Stimulated activated CD4-positive, alpha-beta T cell treated with anti-CD3 and anti-CD28 coated beads, Interleukin-2, amount 100 ng/mL, for 4 hours (primary cell): Measurements from ENCODE around the gene MCTP2.

Source experiments
- DNase-seq: peaks from one replicate; pipeline ENCODE4 v3.0.0-alpha.2; 2020; ENCODE audit warnings: low read depth

The MCTP2 gene

DNA sequence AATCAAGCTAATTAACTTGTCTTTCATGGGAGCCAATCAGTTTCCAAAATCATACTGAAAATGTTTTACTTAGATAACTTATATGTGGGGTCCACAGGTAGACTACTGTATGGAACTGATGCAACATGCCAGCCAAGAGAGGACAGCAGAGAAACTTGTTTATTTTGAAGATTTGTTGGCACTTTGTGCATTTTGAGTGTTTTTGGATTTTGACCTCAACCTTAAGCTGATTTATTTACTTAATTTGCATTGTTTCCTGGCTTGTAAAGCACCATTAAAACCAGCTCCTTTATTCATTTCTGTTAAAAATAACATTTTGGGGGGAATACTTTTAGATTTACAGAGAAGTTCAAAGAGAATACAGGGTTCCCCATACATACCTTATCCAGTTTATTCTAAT is 166.6 kb downstream of the MCTP2 start:
- no peak for DNase-seq

DNA sequence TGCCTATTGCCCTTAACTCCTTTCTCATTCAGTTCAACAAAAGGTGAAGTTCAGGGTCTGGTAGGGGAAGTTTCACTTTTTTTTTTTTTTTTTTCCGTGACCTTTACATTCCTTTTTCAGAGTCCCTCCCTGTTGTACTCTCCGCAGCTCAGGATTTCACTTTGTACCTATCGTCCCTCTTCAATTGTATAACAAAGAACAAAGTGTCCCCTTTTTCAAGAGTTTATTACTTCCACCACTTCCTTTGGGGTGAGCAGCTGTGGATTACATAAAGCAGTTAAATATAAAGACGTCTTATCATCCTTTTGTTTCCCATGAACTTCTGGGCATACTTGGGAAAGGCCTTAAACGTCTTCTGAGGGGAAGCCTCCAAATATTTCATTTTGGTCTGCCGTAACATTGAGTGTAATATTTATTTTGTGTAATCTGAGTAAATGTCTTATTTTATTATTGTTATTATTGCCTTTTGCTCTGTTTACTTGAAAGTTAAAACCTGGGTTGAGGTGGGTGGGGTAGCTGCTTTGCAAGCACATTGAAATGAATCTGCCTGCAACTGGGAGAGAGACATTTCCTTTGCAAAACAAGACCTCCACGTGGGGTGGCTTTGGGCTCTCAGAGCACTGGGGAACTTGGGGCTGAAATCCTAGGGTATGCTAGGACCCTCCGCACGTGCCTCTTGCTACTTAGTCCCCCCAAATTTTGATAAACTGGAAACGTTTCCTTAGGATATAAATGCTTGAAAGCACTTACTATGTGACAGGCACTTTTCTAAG is 169.4 kb downstream of the MCTP2 start:
- DNase-seq = no peak

DNA sequence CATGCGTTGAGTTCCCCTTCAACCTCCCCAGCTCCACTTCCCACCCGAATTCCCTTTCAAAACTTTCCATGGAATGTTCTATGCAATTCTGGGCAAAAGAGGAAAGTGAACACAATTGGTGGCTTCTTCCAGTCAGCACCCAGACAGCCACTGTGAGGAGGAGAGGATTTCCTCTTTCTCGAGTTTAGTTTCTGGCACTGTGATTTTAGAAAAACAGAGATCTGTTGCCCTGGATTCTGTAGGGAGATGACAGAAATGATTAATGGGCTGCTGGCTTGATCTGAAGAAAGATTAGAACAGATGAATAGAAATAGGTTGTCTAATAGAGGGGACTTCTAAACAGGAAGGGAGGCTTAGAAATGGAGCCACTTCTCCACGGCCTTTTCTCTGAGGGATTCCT is 172.0 kb downstream of the MCTP2 start:
- no peak for DNase-seq

DNA sequence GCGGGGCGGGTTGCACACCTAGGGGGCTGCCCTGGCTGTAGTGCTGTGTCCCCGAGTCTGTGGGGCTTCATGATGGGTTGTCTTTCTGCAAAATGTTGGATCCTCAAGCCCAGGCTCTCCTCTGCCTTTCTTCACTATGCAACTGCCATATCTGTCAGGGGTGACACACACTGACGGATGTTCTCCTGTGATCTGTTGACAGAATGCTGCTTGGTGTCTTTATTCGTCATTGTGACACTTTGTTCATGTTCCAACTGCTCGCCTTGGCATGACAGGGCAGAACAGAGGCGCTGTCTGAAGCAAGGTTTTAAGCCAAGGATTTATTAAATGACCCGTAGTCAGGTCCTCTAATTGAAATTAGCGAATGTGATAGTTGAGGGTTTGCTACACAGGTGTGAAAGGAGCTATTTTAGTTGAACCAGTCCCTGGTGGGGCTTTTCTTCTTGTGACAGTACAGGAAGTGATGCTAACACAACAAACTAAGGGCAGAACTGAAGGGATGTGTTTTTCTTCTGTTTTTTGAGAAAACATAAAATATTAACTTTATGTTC is 173.4 kb downstream of the MCTP2 start:
- no peak for DNase-seq

DNA sequence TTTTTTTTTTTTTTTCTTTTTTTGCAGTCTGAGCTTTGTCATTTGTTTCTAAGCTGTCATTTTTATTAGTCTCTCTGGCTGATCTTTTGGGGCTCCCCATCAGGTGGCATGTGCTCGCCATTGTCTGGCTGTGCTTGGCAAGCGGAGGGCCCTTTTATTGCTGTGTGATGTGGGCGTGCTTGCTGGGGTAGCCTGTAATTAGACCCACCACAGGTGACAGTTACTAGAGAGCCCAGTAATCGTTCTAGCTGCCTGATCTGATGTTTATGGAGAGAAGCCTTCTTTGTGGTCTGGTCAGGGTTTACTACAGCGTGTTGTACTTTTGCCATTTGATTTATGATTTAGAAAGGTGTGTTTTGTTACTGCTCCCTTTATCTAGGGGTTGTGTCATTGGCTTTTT is 179.9 kb downstream of the MCTP2 start:
- DNase-seq = no peak

DNA sequence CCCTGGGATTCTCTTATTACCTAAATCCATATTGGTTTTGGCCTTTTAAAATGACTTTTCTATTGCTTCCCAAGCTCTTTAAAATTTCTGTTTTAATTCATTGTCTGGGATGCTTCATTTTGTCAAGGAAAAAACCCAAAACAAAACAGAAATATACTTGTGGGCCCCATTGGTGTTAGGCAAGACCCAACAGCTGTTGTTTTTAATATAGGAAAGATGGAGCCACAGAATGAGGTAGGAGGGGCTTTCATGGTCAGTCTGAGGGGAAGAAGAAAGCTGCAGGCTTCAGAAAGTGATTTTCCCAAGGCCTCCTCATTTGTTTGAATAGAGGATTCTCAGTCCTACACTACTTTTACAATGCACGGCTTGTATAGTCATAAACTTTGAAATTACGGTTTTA is 180.5 kb downstream of the MCTP2 start:
- DNase-seq = no peak

DNA sequence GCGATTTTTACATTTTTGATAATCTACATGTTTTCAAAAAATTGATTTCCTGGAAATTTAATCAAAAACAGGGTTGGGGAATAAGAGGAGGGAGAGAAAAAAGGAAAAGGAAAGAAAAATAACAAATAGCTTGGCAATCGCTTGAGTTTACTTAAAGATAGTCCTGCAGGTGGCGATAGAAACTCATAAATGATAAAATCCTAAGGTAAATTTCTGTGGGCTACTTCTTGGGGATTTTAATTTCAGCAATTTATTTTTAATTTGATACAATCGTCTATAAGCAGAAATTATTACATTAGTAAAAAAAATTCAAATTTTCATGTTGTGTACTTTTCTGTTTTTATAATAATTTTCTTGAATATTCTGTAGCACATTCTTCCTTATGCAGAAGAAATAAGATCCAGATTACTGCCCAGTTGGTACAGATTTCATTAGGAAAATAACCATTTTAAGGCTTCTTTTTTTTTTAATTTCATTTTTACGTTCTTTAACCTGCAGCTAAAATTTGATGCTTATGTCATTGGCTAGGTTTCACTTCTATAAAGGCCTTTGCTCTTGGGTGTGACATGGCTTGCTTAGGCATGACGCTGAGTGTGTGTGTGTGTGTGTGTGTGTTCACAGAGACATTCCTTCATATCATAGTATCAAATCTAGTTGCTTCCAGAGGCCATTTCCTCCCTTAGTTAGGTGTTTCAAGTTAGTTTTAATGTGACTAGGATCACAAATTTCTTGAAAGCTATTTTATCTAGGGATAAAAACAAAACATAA is 181.8 kb downstream of the MCTP2 start:
- no peak for DNase-seq

DNA sequence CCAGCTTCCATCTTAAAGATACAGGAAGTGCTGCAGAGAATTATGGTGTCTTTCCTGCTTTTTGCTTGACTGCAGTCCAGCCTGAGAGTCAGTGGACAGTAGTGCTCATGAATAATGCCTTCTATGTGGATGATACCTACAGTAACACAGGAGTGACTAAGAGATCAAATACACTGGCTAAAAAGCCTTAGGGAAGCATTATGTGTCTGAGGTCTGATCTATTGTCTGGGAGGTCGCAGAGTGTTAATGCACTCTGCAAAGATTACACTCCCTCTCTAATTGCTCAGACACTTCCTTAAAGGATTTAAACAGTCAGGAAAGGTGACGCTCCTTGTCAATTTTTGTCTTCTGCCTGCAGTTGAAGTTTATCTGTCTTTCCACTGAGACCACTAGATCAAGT is 183.6 kb downstream of the MCTP2 start:
- no peak for DNase-seq

DNA sequence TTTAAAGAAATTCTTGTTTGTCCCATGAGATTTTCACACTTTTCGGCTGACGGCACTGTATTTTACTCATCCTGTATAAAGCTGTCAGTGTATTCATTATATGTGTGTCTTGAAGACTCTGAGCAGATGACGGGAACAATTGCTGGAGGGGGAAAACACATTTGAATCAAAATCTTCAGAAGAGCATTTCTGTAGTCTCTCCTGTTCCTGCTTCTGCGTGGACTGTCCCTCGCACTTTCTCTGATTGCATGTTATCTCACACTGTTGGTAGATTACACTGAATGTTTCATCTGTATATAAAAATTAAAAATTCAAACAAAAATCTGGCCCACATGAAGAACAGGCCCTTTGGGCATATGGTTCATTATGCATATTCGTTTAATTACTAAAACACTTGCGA is 184.9 kb downstream of the MCTP2 start:
- DNase-seq = no peak

DNA sequence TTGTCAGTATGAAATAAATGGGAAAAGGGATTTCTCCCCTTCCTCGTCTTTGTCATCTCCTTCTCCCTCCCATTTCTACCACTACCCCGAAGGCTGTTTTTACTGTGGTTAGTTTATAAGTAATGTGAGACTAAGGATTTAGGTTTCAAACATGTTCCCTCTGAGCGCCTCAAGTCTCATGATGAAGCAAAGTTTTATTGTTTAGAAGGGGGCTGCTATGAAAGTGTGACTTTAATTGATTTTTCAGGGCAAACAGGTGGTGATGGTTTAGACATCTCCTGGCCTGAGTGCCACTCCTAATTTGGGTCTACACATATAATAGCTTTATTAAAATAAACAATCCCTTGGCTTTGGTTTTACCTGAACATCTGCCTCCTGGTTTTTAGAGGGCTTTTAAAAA is 185.5 kb downstream of the MCTP2 start:
- no peak for DNase-seq

DNA sequence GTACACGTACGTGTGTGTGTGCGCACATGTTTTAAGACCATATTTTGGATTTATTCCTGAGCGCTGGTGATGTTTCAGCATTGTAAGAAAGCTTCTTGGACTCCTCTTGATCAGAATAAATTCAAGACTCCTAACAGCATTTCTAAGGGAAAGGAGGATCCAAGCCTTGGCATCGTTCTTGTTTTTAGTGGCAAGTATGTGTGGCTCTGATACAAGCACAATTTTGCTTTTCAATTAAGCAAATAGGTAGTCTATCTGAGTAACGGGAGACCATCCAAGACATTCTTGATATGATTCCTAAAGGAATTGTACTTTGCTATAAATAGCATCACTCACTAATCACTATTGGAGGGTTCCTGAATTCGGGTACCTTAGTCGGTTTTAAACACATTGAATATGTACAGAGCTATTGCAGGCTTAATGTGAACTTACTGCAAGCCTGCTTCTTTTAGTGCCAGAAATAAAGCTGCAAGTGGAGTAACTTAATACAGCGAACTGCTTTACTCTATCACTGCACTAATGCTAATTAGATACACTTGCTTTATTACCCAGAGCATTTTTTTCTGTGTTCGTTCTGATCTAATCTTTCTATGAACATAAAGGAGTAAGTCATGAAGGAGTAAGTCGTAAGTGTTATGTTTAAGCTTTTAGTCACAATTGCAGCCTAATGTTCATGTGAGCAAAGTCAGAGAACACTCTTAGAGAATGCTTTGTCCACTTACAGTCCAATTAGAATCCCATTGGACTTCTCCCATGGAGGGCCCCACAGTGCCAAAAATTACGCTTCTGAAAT is 186.3 kb downstream of the MCTP2 start:
- no peak for DNase-seq

DNA sequence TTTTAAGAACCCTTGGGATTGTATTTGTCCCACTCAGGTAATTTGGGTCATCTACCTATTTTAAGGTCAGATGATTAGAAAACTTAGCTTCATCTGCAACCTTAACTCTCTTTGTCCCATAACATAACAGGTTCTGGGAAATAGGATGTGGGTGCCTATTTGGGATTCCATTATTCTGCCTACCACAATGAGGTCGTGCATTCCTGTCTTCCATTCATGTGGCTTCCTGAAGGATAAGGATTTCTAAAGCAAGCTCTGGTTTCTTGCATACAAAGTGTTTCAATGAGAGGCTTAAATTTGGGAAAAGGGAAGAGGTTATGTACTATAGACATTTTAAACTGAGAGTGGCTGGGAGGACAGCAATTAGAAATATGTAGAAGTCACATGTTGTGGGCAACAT is 190.3 kb downstream of the MCTP2 start:
- no peak for DNase-seq

DNA sequence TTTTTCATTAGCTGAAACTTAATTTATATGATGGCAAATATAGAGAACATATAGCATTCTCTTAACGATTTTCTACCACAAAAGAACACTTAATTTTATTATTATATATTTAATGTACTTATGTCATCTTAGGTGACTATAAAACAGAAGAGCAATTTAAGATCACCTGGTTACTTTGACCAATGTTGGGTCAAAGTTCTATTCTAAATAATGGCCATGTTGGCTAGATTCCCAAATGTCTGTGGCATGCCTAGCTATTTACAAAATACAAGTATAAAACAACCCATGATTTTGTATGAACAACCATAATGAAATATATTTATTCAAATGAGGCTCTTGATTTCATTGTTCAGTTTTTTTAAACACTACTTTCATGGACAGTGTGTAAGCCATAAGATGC is 200.9 kb downstream of the MCTP2 start:
- DNase-seq = no peak

DNA sequence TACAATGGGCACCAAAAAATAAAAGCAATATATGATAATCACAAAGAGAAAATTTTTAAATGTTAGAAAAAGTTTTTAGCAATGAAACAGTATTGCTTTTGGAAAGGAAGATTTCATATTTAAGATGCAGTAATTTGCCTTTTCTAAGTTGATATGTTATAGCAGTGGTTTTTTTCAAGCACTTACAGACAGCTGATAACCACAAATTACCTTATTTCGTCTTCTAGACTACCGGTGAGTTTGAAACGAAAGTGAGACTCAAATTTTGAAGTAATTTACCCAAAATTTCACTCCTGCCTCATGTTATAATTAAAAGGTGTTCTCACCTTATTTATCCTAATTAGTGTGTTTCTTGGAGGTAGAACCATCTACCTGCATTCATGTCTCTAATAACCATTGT is 207.8 kb downstream of the MCTP2 start:
- no peak for DNase-seq

DNA sequence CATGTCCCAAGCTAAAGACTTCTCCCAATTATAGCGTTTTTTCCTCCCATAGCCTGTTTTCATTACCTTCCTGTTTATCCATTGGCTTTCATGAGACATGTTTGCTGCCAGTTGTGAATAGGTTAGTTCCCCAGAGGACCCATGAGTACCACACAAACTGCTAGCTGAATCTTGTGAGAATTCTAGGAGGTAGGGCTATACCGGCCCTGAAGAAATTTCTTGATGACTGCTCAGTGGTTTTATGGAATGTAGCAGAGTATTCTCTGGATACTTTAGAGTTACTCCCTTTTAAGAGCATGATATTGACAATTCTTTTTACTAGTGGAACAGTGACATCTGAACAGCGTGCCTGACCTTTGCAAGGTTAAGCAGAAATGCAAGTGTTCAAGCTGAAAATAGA is 210.4 kb downstream of the MCTP2 start:
- DNase-seq = no peak

DNA sequence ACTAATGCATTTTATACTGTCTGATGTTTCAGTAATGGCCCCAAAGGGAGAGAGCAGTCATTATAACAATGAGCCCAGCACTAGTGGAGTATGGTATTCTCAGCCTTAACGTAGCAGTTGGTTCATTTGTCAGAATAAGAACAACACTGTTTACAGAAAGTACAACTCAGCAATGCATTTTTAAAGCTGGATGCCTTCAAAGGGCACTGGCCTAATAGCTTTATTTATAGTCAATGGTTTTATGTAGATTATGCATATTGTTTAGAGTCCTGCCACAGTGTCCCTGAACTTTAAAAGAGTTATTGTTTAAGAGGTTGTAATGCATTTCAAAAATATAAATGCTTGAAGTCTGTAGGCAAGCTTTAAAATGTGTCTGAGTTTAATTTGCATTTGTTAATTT is 211.1 kb downstream of the MCTP2 start:
- DNase-seq = no peak

DNA sequence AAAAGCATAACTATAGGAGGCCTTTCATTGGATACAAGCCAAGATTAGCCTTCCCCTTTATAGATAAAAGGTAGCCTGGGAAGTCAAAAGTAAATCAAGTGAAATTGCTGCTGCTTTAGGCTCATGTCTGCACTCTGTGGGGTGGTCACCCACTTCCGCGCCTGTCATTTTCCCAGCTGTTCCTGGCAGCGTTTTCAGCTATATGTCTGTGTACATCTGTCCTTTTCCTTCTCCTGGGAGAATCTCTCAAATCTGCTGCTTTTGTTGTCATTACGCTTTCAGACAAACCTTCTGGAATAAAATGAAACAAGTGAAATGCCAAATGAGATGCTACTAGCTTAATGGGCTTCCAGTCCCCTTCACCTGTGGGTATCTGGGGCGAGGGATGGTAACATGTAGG is 211.8 kb downstream of the MCTP2 start:
- no peak for DNase-seq

DNA sequence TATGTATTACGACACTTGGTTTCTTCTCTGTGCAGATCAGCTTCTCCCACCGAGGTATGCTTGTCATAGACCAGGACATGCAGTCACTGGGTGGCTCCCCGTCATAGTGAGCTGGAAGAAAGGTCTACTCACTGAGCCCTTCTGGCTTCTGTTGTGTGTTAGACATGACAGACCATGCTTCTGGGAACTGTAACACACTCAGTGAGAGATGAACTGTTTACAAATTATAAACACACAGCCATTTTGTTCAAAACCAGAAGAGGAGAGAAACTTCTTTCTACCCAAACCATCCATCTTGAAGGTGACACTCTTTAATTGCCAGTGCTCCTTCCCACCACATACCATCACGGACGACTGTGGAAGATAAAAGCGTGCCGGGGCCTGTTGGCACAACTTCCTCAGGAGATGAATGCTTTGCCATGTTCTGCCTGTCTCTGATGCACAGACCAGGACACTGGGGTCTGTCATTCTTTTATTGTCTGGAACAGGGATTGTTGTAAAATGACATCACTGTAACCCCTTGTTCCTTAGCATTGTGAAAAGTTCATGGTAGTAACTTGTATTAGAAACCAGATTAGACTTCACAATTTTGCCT is 214.3 kb downstream of the MCTP2 start:
- no peak for DNase-seq

DNA sequence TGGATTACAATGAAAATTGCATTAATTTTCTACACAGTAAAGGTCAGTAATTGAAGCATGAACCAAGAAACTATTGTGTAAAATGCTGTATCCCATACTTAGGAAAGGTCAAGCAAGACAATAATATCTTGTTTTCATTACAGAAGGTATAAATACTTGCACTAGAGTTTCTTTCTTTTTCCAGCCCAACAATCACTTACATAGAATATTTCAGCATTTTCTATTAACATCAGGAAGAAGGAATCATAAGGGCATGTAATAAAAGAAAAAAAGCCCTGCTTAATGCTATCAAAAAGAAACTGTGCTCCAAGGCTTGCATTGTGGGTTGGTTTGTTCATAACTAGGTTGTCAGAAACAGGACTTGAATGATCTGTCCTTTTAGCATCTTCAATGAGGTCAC is 215.1 kb downstream of the MCTP2 start:
- no peak for DNase-seq

DNA sequence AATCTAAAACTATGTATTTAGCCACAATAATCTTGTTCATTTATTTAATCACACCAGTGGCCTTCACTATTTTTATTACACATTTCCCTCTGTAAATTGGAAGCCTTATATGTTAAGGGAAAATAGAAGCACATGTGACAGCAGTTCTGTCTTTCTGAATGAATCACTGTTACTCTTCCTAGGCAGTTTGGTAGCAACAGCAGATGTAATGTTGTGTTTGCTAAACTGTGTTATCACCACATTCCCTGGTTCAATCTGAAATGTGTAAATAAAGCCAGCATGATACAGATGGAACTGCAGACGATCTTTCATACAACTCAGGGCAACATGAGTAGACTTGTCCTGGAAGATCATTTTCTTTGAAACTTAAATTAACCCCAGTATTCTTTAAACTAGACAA is 220.1 kb downstream of the MCTP2 start:
- DNase-seq = no peak

DNA sequence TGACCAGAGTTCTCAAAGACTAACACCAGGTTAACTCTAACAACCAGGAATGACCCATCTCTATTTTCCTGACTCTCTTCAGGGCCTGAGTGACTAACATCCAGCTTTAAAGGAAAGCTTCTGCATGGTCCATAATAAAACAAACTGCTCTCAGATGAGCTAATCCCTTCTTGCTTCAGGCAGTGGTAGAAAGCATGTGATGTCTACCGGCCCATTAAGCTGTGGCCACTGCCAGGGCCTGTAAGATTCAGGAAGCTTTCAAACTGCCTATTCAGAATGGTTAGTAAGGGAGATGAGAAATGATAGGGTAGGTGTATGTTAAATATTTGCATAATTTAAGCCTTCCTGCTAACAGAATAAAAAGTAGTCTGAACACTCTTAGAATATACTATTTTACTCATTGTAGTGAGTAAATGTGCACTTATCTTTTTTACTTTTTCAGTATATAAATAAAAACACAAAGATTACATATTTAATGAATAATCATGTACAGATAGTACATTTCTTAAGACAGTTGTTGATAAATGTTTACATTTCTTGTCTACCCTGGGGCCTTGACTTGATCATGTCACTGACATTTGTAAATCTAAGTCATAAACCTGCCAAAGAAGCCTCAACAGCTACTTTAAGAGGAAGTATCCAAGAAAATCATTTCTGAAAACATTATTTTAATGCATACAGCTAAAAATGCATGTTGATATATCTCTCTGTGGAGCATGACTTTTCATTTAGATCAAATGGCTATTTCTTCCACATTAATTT is 222.0 kb downstream of the MCTP2 start:
- no peak for DNase-seq

DNA sequence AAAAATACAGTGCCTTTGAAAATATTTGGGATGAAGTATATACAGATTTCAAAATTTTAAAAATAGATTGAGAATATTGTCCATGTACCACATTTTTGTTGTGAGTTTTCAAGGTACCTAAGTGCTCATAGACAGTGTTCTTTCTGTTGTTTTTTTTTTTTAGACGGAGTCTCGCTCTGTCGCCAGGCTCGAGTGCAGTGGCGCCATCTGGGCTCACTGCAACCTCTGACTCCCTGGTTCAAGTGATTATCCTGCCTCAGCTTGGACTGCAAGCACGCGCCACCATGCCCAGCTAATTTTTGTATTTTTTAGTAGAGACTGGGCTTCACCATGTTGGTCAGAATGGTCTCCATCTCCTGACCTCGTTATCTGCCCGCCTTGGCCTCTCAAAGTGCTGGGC is 223.9 kb downstream of the MCTP2 start:
- DNase-seq = no peak
